Stimulated activated CD4-positive, alpha-beta T cell treated with anti-CD3 and anti-CD28 coated beads, Interleukin-4, amount 100 ng/mL, for 1 hour (primary cell): ENCODE data around the gene WNT6.
A peak's percentile ranks its signal among the peaks of the same experiment; 100 is the strongest.
"Not testable (repeated sequence)": the region's sequence is repeated elsewhere in the genome, so short reads cannot be mapped to it uniquely, and the experiment has no call there.

Experiments
- DNase-seq: peaks from one replicate; pipeline ENCODE4 v3.0.0-alpha.2; 2020

WNT6 gene

DNA sequence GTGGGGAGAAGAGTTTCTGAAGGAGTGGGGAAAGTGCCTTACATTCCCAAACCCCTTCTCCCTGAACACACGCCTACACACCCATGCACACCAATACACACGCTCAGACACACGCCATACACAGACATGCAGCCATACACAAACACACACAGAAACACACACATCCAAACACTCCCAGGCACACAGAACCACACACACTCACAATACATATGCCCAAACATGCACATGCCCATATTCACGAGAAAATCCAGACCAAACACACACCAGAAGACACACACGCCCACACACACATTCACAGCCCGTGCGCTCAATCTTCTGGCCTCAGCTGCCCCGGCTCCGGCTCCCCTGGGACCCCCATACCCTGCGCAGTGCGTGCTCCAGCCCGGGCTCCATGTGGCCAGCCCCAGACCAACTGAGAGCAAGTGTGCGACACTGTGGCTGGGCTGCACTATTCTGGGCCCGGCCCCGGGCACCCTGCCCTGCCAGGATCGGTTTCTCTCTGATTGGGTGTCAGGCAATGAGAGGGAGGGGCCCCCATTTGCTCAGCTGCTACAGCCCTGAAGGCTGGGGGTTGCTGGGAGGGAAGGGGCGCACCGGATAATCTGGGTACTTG is 28.1 kb upstream of the WNT6 start, which contains the start of gene PRKAG3:
TSS of gene PRKAG3 (minus strand) at position 426 of the 613 bp plus-strand sequence.
- DNase-seq = no peak

DNA sequence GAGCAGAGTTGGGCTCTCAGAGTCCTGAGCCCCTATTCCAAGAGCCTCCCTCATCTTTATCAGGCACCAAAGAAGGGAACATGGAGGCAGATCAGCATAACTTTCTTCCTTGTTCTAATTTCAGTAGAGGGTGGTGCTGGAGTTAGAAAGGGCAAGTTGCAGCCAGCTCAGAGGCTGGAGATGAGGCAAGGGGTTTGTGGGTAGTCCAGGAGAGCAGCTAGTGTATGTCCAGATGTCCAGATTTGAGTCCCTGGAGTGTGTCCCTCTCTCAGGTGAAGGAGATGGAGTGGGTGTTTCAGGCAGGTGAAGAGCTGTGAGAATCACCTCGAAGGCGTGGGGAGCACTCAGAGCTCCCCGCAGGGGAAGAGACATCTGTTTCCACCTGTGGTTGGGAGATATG is 27.5 kb upstream of the WNT6 start:
- DNase-seq = no peak

DNA sequence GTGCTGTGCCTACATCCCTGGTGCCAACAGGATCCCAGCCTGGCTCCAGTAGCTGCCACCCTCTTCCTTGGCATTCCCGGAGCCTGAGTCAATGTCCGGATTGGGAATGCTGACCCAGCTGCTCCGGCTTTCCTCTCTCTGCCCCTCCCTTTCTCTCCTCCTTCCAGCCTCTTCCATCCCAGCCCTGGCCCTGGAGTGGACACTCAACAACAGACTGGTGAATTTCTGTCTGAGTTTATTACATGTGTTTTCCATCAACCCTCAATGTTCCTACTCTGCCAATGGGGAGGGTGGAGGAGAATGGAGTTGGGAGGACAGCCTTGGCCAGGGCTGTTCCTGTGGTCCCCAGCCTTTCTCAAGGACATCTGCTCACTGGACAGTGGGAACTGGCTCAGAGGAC is 27.1 kb upstream of the WNT6 start:
- no peak for DNase-seq

GRCh38 chr2:218833023-218833609 is 26.5 kb upstream of the WNT6 start:
- no peak for DNase-seq

- DNase-seq = no peak
Measured at GRCh38 chr2:218834685-218835084, 24.9 kb upstream of the WNT6 start.

DNA sequence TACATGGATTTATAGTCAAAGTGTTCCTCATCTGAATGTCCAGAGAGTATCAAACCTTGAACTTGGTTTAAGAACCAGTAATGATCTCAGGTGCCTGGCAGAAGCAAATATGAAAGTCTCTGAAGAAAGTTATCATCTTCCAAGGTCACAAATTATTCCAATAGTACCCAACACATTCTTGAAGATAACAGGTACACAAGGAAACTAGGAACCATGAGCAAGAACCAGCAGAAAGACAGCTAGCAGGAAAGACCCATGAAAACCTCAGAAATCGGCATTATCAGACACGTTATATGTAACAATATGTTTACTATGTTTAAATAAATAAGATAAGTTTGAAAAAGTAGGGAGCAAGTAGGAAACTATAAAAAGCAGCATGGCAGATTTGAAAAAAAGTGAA is 22.1 kb upstream of the WNT6 start:
- DNase-seq = no peak

GRCh38 chr2:218839430-218839829 is 20.2 kb upstream of the WNT6 start:
- no peak for DNase-seq

GRCh38 chr2:218839888-218840287 is 19.7 kb upstream of the WNT6 start:
- no peak for DNase-seq

GRCh38 chr2:218844334-218844733 is 15.3 kb upstream of the WNT6 start:
- not testable (repeated sequence) for DNase-seq

GRCh38 chr2:218846963-218847362 is 12.6 kb upstream of the WNT6 start:
- not testable (repeated sequence) for DNase-seq

DNA sequence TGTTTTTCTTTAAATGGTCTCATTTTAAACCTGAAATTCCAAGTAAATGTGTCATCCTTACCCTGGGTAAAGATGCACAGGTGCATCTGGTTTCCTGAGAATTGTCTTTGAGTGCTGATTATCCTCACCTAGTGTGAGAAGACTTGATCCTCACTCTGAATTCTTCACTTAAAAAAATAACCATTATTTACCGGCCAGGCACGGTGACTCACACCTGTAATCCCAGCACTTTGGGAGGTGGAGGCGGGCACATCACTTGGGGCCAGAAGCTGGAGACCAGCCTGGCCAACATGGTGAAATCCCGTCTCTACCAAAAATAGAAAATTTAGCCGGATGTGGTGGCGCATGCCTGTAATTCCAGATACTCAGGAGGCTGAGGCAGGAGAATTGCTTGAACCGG is 9.9 kb upstream of the WNT6 start:
- DNase-seq = no peak

- no peak for DNase-seq
Measured at GRCh38 chr2:218850796-218851195, 8.8 kb upstream of the WNT6 start.

GRCh38 chr2:218851286-218851685 is 8.3 kb upstream of the WNT6 start:
- no peak for DNase-seq

- peak; percentile 70 for DNase-seq
Measured at GRCh38 chr2:218852911-218853667, 6.5 kb upstream of the WNT6 start.

DNA sequence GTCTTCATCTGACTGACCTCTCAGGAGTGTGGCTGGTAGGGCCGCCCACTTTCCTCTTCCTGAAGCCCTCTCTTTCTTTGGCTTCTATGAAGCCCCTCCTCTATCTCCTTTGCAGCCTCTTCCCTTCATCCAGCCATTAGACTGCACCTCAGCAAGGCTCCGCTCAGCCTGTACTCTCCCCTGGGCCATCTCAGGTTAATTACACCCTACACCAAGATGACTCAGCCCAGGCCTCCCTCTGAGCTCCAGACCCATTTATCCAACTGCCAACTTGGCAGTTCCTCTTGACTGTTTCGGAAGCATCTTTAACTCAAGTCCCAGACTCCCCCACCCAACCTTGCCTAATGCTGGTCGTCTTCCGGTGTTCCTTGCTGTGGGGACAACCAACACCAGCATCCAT is 5.8 kb upstream of the WNT6 start:
- no peak for DNase-seq

DNA sequence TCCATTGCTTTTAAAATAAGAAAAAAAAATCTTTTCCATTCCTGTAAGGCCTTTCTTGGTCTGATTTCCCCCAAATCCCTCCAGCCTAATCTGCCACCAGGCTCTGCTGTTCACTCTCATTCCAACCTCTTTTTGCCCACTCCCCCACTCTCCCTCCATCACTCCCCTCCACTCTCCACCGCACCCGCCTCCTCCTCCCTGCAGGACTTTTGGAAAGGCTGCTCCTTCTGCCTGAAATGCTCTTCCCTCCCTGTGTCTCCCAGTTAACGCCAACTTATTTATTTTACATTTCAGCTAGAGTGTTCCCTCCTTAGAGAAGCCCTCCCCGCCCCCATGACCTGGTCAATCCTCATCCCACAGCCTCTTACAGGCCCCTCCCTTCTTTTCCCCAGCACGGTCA is 4.7 kb upstream of the WNT6 start:
- DNase-seq = no peak

DNA sequence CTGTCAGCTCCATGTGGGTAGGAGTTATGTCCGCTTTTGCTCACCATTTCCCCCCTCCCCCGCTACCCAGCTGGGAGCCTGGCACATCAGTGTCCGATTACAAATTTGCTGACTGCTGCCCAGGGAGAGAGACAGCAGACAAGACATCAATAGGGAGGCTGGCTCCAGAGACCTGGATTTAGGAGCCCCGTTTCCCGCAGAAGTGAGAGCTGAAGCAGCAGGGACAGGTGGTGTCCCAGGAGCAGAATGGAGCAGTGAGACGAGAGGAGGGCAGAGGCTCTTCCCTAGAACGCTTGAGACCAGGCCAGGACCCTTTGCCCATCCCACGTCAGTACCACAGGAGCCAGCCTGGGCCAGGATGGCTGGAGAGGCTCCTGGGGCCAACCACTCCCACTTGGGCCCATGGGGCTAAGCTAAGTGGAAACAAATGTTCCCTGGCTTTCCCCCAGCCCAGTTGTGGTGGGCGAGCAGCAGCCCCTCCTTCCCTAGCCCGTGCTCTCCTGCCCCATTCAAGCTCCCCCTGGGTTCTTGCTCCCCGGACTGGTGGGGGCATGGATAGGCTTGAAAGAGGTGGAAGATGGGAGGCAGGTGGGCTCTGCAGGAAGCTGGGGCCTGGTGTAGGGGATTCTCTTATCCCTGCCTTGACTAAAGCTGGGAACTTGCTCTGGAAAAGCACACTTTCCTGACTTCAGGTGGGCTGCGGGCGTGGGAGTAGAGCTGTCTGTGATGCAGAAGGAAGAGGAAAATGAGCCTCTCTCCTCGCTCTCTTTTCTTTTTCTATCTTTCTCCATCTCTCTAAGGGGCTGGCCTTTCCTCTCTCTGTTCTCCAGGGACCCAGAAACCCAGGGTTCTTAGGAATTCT is 4.1 kb upstream of the WNT6 start:
- DNase-seq = no peak

DNA sequence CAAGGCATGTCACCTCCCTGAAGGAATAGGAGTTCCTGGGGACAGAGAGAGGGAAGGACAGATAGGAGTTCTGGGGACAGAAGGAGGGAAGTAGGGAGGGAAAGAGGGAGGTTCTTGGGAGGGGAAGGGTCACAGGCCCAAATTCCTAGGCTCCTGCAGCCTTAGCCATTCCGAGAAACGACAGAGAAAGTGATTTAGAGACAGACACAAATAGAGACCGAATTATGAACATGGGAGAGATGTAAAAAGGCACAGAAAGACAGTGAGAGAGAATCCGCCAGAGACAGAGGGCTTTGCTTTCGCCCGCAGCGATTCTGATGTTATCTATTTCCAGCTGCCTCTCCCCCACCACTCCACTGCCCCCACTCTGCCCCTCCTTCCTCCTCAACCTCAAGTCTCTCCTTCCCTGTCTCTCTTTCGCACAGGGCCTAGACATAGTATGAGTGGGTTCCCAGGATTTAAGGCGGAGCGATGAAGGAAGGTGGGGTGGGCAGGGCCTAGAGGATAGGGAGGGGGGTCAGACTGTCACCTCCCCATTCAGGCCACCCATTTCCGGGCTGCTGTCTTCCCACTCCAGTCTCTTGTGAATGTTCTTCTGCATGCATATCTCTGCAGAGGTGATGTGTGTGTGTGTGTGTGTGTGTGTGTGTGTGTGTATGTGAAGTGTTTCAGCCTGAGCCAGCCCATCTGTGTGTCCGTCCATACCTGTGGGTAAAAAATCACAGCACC is 3.3 kb upstream of the WNT6 start:
- DNase-seq = no peak

DNA sequence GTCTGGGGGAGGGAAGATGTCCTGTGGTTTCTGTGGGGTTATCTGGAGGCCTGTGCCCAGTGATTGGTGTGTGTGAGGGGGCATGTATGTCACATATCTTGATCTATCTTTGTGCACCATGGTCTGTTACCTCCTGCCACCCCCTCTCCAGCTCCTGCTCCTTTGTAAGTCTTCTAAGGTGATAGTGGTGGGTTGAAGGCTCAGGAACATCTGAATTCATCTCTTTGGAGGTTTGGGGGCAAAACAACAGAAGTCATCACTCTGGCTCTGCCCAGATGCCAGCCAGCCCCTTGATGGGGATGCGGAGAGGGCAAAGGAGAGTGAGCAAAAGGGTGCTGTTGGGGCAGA is 2.7 kb upstream of the WNT6 start:
- no peak for DNase-seq

GRCh38 chr2:218857371-218858137 is 2.1 kb upstream of the WNT6 start:
- DNase-seq = no peak

DNA sequence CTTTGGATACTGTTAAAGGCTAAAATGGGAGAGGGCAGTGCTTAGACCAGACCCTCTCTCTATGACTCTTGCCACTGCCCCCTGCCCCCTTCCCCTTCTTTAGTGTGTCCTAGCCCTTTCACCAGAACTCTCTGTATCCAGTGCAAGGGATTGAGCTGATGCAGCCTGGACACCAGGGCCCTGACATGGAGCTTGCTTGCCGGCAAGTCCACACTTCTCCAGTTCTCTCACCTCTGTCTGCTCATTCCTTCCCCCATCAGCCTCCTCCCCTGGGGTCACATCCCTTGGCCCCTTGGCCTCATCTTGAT is 1.5 kb upstream of the WNT6 start:
- DNase-seq = no peak
